Anterior cingulate cortex (tissue), 58 donors: ENCODE results near the gene LHFPL3.
A peak's percentile ranks its signal among the peaks of the same experiment; 100 is the strongest.
"Not testable (repeated sequence)": the region's sequence is repeated elsewhere in the genome, so short reads cannot be mapped to it uniquely, and the experiment has no call there.

Experiments used
- DNase-seq, 58 donors: peaks; one replicate each; lab custom pipeline; 2025; lab: John Stamatoyannopoulos, UW

Gene LHFPL3

GRCh38 chr7:104328296-104328969 is at the start of gene LHFPL3:
Gene LHFPL3 (plus strand): TSS chr7:104328603.
- peak in 39 of 58 donors; percentile 6 to 73 (median 32) for DNase-seq

GRCh38 chr7:104281685-104282084 is 46.7 kb upstream of the LHFPL3 start:
- DNase-seq: not testable (repeated sequence)

GRCh38 chr7:104286839-104287238 is 41.6 kb upstream of the LHFPL3 start:
- no peak for DNase-seq

- no peak for DNase-seq
These were observed 40.3 kb upstream of the LHFPL3 start for GRCh38 chr7:104288137-104288536.

- no peak for DNase-seq
These were observed 34.1 kb upstream of the LHFPL3 start for GRCh38 chr7:104294291-104294690.

- DNase-seq: no peak
These were observed 32.1 kb upstream of the LHFPL3 start for GRCh38 chr7:104296266-104296665.

GRCh38 chr7:104296900-104297299 is 31.5 kb upstream of the LHFPL3 start:
- no peak for DNase-seq

GRCh38 chr7:104299323-104299722 is 29.1 kb upstream of the LHFPL3 start:
- no peak for DNase-seq

- no peak for DNase-seq
These were observed 28.6 kb upstream of the LHFPL3 start for GRCh38 chr7:104299777-104300176.

GRCh38 chr7:104306793-104307192 is 21.6 kb upstream of the LHFPL3 start:
- peak in 1 of 58 donors; percentile 2 for DNase-seq

GRCh38 chr7:104317948-104318629 is 10.3 kb upstream of the LHFPL3 start:
- DNase-seq: no peak

- no peak for DNase-seq
These were observed 869 bp upstream of the LHFPL3 start for GRCh38 chr7:104327534-104327933.

- DNase-seq: no peak
These were observed 486 bp upstream of the LHFPL3 start for GRCh38 chr7:104327938-104328295.

- peak in 7 of 58 donors; percentile 7 to 50 (median 34) for DNase-seq
These were observed 795 bp downstream of the LHFPL3 start for GRCh38 chr7:104328970-104329825.

GRCh38 chr7:104341546-104341945 is 13.1 kb downstream of the LHFPL3 start:
- peak in 6 of 58 donors; percentile 1 to 11 (median 6) for DNase-seq

- DNase-seq: no peak
These were observed 24.3 kb downstream of the LHFPL3 start for GRCh38 chr7:104352736-104353135.

GRCh38 chr7:104357166-104357565 is 28.8 kb downstream of the LHFPL3 start:
- no peak for DNase-seq

GRCh38 chr7:104358446-104359132 is 30.2 kb downstream of the LHFPL3 start:
- no peak for DNase-seq

GRCh38 chr7:104362756-104363155 is 34.4 kb downstream of the LHFPL3 start:
- no peak for DNase-seq

GRCh38 chr7:104363355-104363754 is 35.0 kb downstream of the LHFPL3 start:
- no peak for DNase-seq

- no peak for DNase-seq
These were observed 38.0 kb downstream of the LHFPL3 start for GRCh38 chr7:104366390-104366789.
